ENCODE results near the gene CNKSR3.

The CNKSR3 gene

DNA sequence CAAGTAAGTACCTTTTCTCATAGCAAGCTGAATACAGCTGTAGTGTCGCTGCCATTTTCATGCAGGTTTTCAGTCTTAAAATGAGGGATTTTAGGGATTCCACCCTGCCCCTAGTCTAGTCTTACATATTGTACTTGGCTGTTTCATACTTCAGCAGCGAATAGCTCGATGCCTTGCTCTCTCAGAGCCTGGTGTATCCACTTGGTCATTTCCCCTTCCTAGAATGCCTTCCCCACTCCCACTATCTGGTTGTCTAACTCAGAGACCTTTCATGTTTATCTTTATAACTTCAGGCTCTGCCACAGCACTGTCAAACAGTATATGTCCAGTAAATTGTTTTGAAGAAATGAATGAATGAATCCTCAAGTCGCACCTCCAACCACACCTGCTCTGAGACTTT, 132.8 kb downstream of the CNKSR3 start:
- Histone ChIP-seq H3K4me3 (no peak overlapping the region), H3K9ac (ENCODE audit: insufficient read length) (no peak overlapping the region), H3K9me3 (ENCODE audit: low read depth, low read length) (no peaks in the 10 kb centered on the region), H3K27ac (no peak overlapping the region), H3K36me3 (ENCODE audit: insufficient read depth, low read length) (no peaks in the 10 kb centered on the region)
- no peak for DNase-seq (ENCODE audit: low read depth, low spot score)
- no peak for TF ChIP-seq EZH2 (IDR thresholded peaks at IDR 0.05)
- TF ChIP-seq FOXP2 (optimal IDR thresholded peaks at IDR 0.05; ENCODE audit: control extremely low read depth, extremely low read length, insufficient read depth), result no peak
- TF ChIP-seq POLR2AphosphoS5 (IDR thresholded peaks at IDR 0.05; ENCODE audit: borderline replicate concordance, low read depth, low read length), result no peak

DNA sequence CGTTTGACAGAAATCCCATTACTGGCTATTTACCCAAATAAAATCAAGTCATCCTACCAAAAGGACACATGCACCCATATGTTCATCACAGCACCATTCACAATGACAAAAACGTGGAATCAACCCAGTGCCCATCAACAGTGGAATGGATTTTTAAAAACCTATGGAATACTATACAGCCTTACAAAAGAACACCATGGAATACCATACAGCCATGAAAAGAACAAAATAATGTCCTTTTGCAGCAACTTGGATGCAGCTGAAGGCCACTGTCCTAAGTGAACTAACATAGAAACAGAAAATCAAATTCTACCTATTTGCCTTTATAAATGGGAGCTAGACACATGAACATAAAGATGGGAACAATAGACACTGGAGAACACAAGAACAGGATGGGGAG, 136.5 kb downstream of the CNKSR3 start:
- no peak for DNase-seq (ENCODE audit: low read depth, low spot score)
- Histone ChIP-seq H3K9me3 (ENCODE audit: low read depth, low read length) (no peaks in the 10 kb centered on the region), H3K4me3 (no peak overlapping the region), H3K27ac (no peak overlapping the region), H3K36me3 (ENCODE audit: insufficient read depth, low read length) (no peaks in the 10 kb centered on the region), H3K9ac (ENCODE audit: insufficient read length) (no peak overlapping the region)
- TF ChIP-seq FOXP2 (optimal IDR thresholded peaks at IDR 0.05; ENCODE audit: control extremely low read depth, extremely low read length, insufficient read depth), result no peak
- TF ChIP-seq EZH2 (IDR thresholded peaks at IDR 0.05), result no peak
- no peak for TF ChIP-seq POLR2AphosphoS5 (IDR thresholded peaks at IDR 0.05; ENCODE audit: borderline replicate concordance, low read depth, low read length)

DNA sequence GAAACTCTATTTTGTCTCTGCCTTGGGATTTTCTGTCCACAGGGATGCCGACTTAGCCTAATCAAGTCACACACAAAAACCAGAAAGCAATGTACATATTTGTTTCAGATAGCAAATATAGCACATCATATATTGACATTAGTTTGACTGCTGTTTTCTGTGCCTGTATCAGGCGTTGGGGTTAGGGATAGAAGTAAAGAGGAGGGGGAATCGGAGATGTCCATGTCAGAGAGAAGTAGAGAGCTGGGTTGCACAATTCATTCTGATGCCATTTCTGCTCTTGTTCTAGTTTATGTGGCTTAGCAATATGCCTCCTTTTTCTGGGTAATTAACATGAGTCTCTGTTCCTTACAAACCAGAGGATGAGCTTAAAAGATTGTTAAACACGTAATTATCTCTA, 139.2 kb downstream of the CNKSR3 start:
- Histone ChIP-seq H3K27ac (no peak overlapping the region), H3K4me3 (no peak overlapping the region), H3K36me3 (ENCODE audit: insufficient read depth, low read length) (no peaks in the 10 kb centered on the region), H3K9me3 (ENCODE audit: low read depth, low read length) (no peaks in the 10 kb centered on the region), H3K9ac (ENCODE audit: insufficient read length) (no peak overlapping the region)
- DNase-seq (ENCODE audit: low read depth, low spot score), result no peak
- TF ChIP-seq EZH2 (IDR thresholded peaks at IDR 0.05), result no peak
- TF ChIP-seq POLR2AphosphoS5 (IDR thresholded peaks at IDR 0.05; ENCODE audit: borderline replicate concordance, low read depth, low read length), result no peak
- TF ChIP-seq FOXP2 (optimal IDR thresholded peaks at IDR 0.05; ENCODE audit: control extremely low read depth, extremely low read length, insufficient read depth), result no peak

DNA sequence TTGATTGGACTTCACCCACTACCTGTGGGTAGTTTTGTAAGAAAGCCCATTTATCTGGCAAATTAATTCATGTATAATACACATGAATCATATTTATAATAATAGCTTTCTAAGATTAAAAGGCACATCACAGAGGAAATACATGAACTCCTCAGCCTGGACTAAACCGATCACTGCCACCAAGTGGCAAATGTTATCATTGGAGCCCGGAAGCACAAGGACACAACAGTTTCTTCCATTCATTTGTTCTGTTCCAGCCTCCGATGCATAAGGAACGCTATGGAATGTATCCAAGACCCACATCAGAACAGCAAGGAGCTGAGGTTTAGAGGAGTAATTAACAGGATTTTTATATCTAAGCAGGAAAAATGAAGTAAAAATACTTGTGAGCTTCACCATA, 139.9 kb downstream of the CNKSR3 start:
- Histone ChIP-seq H3K9me3 (ENCODE audit: low read depth, low read length) (no peaks in the 10 kb centered on the region), H3K9ac (ENCODE audit: insufficient read length) (no peak overlapping the region), H3K27ac (no peak overlapping the region), H3K4me3 (no peak overlapping the region), H3K36me3 (ENCODE audit: insufficient read depth, low read length) (no peaks in the 10 kb centered on the region)
- no peak for TF ChIP-seq EZH2 (IDR thresholded peaks at IDR 0.05)
- TF ChIP-seq FOXP2 (optimal IDR thresholded peaks at IDR 0.05; ENCODE audit: control extremely low read depth, extremely low read length, insufficient read depth), result no peak
- TF ChIP-seq POLR2AphosphoS5 (IDR thresholded peaks at IDR 0.05; ENCODE audit: borderline replicate concordance, low read depth, low read length), result no peak
- no peak for DNase-seq (ENCODE audit: low read depth, low spot score)

DNA sequence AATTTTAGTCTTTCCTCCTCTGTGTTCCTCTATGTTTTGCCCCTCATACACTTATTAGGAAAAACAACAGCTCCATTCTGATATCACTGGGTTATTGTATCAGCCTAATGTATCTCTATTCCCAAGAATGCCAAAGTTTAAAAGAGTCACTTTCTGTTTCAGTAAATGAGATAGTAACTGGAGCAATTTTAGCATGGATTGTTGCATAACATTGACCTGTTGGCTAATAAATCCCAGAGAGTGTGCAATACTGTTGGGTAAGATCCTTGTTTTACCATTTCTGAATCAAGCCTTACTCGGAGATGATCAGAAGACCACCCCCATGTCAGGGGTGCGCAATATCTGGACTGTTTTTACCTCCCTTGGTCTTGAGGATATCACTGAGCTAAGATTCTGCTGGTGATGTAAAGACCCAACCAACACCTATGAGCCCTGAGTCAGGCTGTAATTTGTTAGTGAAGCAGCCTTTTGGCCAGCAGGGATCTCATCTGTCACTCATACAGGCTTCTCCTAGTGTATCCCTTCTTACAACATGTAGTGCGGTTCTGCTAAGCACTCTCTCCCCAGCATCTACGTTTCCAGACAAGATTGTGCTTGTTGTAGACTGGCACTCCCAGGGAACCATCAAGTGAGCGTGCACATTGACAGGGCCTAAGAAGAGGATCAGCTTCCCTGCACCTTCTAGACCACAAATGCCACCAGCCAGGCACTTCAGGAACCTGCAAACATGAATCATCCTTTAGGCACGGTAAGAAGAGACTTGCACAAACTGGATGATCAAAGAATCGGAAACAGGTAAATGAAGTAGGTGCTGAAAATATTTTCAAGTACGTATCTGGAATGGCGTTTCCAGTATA, 142.4 kb downstream of the CNKSR3 start:
- no peaks in the 10 kb centered on the region for H3K9me3 ChIP-seq (ENCODE audit: low read depth, low read length)
- no peak for TF ChIP-seq EZH2 (IDR thresholded peaks at IDR 0.05)
- TF ChIP-seq POLR2AphosphoS5 (IDR thresholded peaks at IDR 0.05; ENCODE audit: borderline replicate concordance, low read depth, low read length), result no peak
- TF ChIP-seq FOXP2 (optimal IDR thresholded peaks at IDR 0.05; ENCODE audit: control extremely low read depth, extremely low read length, insufficient read depth), result no peak
- no peaks in the 10 kb centered on the region for H3K36me3 ChIP-seq (ENCODE audit: insufficient read depth, low read length)
- no peak overlapping the region for H3K27ac ChIP-seq
- DNase-seq (ENCODE audit: low read depth, low spot score), result no peak
- no peak overlapping the region for H3K9ac ChIP-seq (ENCODE audit: insufficient read length)
- H3K4me3 ChIP-seq, result no peak overlapping the region

DNA sequence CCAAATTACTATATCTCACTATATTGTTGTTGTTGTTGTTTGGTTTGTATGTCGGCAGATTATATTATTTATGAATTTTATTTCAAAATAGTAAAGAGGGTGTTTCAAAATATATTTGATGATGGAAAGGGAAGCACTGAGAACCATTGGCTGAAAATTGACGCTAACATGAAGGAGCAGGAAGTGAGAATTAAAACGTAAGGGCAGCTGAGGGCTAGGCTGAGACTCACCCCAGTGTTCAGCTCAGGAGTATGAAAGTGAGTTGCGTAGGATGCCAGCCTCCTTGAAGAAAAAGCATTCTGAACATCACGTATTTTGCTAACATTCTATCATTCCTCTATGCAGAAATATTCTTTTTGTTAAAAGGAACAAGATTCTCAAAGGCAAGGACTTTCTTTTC, 143.1 kb downstream of the CNKSR3 start:
- no peaks in the 10 kb centered on the region for H3K36me3 ChIP-seq (ENCODE audit: insufficient read depth, low read length)
- no peak overlapping the region for H3K4me3 ChIP-seq
- no peak overlapping the region for H3K9ac ChIP-seq (ENCODE audit: insufficient read length)
- no peak overlapping the region for H3K27ac ChIP-seq
- H3K9me3 ChIP-seq (ENCODE audit: low read depth, low read length), result no peaks in the 10 kb centered on the region
- TF ChIP-seq POLR2AphosphoS5 (IDR thresholded peaks at IDR 0.05; ENCODE audit: borderline replicate concordance, low read depth, low read length), result no peak
- TF ChIP-seq EZH2 (IDR thresholded peaks at IDR 0.05), result no peak
- TF ChIP-seq FOXP2 (optimal IDR thresholded peaks at IDR 0.05; ENCODE audit: control extremely low read depth, extremely low read length, insufficient read depth), result no peak
- no peak for DNase-seq (ENCODE audit: low read depth, low spot score)

DNA sequence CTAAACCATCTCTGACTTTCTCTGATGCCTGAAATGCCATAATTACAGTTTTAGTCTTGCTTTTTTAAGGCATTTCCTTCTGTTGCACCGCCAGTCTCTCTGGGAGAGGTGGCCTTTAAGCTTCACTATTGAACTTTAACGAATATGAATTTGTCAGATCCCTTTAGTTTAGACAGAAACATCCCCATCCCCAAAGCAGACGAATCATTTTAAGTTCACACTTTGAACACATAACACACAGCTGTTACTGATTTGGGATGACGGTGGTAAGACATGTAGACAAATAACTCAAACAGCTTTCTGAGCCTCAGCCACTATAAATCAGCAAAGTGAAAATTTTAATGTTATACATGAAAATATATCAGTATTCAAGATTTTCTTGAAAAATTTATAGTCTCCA, 146.7 kb downstream of the CNKSR3 start:
- TF ChIP-seq FOXP2 (optimal IDR thresholded peaks at IDR 0.05; ENCODE audit: control extremely low read depth, extremely low read length, insufficient read depth), result no peak
- TF ChIP-seq EZH2 (IDR thresholded peaks at IDR 0.05), result no peak
- no peak for TF ChIP-seq POLR2AphosphoS5 (IDR thresholded peaks at IDR 0.05; ENCODE audit: borderline replicate concordance, low read depth, low read length)
- DNase-seq (ENCODE audit: low read depth, low spot score), result no peak
- H3K9ac ChIP-seq (ENCODE audit: insufficient read length), result no peak overlapping the region
- H3K36me3 ChIP-seq (ENCODE audit: insufficient read depth, low read length), result no peaks in the 10 kb centered on the region
- H3K9me3 ChIP-seq (ENCODE audit: low read depth, low read length), result no peaks in the 10 kb centered on the region
- H3K4me3 ChIP-seq, result no peak overlapping the region
- no peak overlapping the region for H3K27ac ChIP-seq

DNA sequence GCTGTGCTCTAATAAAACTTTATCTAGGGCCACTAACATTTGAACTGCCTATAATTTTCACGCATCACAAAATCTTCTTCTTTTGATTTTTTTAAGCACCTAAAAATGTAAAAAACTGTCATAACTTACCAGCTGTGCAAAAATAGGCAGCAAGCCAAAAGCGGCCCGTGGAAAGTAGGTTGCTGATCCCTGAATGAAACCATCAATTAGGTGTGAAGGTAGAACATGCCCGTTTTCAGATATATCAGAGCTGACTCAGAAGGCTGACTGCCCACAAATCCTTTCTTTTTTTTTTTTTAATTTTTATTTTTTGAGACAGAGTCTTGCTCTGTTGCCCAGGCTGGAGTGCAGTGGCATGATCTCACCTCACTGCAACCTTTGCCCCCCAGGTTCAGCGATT, 149.0 kb downstream of the CNKSR3 start:
- no peak overlapping the region for H3K4me3 ChIP-seq
- H3K27ac ChIP-seq, result no peak overlapping the region
- no peaks in the 10 kb centered on the region for H3K9me3 ChIP-seq (ENCODE audit: low read depth, low read length)
- TF ChIP-seq POLR2AphosphoS5 (IDR thresholded peaks at IDR 0.05; ENCODE audit: borderline replicate concordance, low read depth, low read length) (no peak), EZH2 (IDR thresholded peaks at IDR 0.05) (no peak), FOXP2 (optimal IDR thresholded peaks at IDR 0.05; ENCODE audit: control extremely low read depth, extremely low read length, insufficient read depth) (no peak)
- no peak for DNase-seq (ENCODE audit: low read depth, low spot score)
- H3K9ac ChIP-seq (ENCODE audit: insufficient read length), result no peak overlapping the region
- H3K36me3 ChIP-seq (ENCODE audit: insufficient read depth, low read length), result no peaks in the 10 kb centered on the region
